Measurements from ENCODE around the gene C22orf15.

Gene C22orf15

GRCh38 chr22:23782252-23782651 is 19.5 kb downstream of the C22orf15 start:
- Histone ChIP-seq H3K4me1 (no peaks in the 10 kb centered on the region), H3K4me2 (ENCODE audit: low read length) (no peak overlapping the region), H3K79me2 (no peaks in the 10 kb centered on the region), H3K9ac (no peak overlapping the region), H3K4me3 (ENCODE audit: low read depth, low read length) (no peak overlapping the region), H3K9me3 (ENCODE audit: control insufficient read depth, low read length) (no peaks in the 10 kb centered on the region), H2AFZ (no peak overlapping the region), H3K36me3 (ENCODE audit: control insufficient read depth, insufficient read depth, low read length) (no peaks in the 10 kb centered on the region), H3K27me3 (ENCODE audit: control insufficient read depth, insufficient read depth, low read length) (no peaks in the 10 kb centered on the region), H3K27ac (no peak overlapping the region)
- TF ChIP-seq CTCF (IDR thresholded peaks at IDR 0.05): no peak

DNA sequence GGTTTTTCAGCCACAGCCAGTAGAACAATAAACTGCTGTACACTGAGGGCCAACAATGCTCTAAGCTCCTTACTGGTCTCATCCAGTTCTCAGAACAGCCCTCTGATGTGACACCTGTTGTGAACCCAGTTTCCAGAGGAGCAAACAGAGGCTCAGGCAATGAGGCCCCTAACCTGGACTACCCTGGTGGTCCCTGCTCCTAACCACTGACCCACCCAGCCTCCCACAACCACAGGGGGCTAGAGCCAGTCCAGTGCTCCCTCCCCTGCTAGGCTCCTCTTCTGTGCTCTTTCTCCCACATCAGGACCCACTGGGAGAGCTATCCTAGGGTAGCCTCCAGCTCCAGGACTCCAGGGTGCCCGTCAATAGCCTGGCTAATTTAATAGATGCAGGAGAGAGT is 19.9 kb downstream of the C22orf15 start:
- no peak overlapping the region for H3K4me2 ChIP-seq (ENCODE audit: low read length)
- no peak overlapping the region for H2AFZ ChIP-seq
- H3K36me3 ChIP-seq (ENCODE audit: control insufficient read depth, insufficient read depth, low read length): no peaks in the 10 kb centered on the region
- no peaks in the 10 kb centered on the region for H3K4me1 ChIP-seq
- H3K9me3 ChIP-seq (ENCODE audit: control insufficient read depth, low read length): no peaks in the 10 kb centered on the region
- no peaks in the 10 kb centered on the region for H3K27me3 ChIP-seq (ENCODE audit: control insufficient read depth, insufficient read depth, low read length)
- H3K4me3 ChIP-seq (ENCODE audit: low read depth, low read length): no peak overlapping the region
- H3K79me2 ChIP-seq: no peaks in the 10 kb centered on the region
- TF ChIP-seq CTCF (IDR thresholded peaks at IDR 0.05): no peak
- H3K27ac ChIP-seq: no peak overlapping the region
- no peak overlapping the region for H3K9ac ChIP-seq

- peaks cover 3% of the 10 kb centered on the region for H3K4me1 ChIP-seq
- no peak overlapping the region for H2AFZ ChIP-seq
- peaks cover 3% of the 10 kb centered on the region for H3K79me2 ChIP-seq
- H3K4me2 ChIP-seq (ENCODE audit: low read length): no peak overlapping the region
- H3K9me3 ChIP-seq (ENCODE audit: control insufficient read depth, low read length): no peaks in the 10 kb centered on the region
- no peaks in the 10 kb centered on the region for H3K36me3 ChIP-seq (ENCODE audit: control insufficient read depth, insufficient read depth, low read length)
- H3K27ac ChIP-seq: no peak overlapping the region
- H3K4me3 ChIP-seq (ENCODE audit: low read depth, low read length): no peak overlapping the region
- no peak for TF ChIP-seq CTCF (IDR thresholded peaks at IDR 0.05)
- H3K9ac ChIP-seq: no peak overlapping the region
- H3K27me3 ChIP-seq (ENCODE audit: control insufficient read depth, insufficient read depth, low read length): no peaks in the 10 kb centered on the region
Observed at GRCh38 chr22:23783265-23784150, 20.7 kb downstream of the C22orf15 start.

DNA sequence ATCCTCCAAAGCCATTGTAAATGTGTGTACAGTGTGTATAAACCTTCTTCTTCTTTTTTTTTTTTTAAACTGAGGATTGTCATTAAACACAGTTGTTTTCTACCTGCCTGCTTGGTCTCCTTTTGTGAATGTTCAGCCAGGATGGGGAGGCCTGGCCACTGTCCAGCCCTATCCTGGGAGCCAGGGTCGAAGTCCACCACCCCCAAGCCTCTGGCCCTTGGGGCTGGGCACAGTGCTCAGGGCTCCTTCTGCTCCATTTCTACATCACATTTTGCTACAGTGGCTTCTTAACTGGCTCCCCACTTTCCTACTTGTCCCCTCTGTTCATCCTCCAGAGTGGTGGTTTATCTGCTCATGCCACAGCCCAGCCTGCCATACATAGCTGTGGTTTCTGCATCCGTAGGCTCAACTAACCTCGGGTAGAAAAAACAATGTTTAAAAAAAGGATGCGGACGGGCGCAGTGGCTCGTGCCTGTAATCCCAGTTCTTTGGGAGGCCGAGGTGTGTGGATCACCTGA is 21.5 kb downstream of the C22orf15 start:
- Histone ChIP-seq H3K4me1 (peaks cover 3% of the 10 kb centered on the region), H3K27ac (no peak overlapping the region), H2AFZ (no peak overlapping the region), H3K4me3 (ENCODE audit: low read depth, low read length) (no peak overlapping the region), H3K36me3 (ENCODE audit: control insufficient read depth, insufficient read depth, low read length) (no peaks in the 10 kb centered on the region), H3K27me3 (ENCODE audit: control insufficient read depth, insufficient read depth, low read length) (no peaks in the 10 kb centered on the region), H3K79me2 (peaks cover 3% of the 10 kb centered on the region), H3K9ac (no peak overlapping the region), H3K9me3 (ENCODE audit: control insufficient read depth, low read length) (no peaks in the 10 kb centered on the region), H3K4me2 (ENCODE audit: low read length) (no peak overlapping the region)
- no peak for TF ChIP-seq CTCF (IDR thresholded peaks at IDR 0.05)
